ENCODE results near the gene ADAM15. TPM values are rescaled to one million over a fixed set of nuclear protein-coding genes. Genes with fewer than 3 reads are reported as not detected.

The ADAM15 gene
- total RNA-seq, 2 experiments from 2014 or later: 53.8 to 55.8 TPM

DNA sequence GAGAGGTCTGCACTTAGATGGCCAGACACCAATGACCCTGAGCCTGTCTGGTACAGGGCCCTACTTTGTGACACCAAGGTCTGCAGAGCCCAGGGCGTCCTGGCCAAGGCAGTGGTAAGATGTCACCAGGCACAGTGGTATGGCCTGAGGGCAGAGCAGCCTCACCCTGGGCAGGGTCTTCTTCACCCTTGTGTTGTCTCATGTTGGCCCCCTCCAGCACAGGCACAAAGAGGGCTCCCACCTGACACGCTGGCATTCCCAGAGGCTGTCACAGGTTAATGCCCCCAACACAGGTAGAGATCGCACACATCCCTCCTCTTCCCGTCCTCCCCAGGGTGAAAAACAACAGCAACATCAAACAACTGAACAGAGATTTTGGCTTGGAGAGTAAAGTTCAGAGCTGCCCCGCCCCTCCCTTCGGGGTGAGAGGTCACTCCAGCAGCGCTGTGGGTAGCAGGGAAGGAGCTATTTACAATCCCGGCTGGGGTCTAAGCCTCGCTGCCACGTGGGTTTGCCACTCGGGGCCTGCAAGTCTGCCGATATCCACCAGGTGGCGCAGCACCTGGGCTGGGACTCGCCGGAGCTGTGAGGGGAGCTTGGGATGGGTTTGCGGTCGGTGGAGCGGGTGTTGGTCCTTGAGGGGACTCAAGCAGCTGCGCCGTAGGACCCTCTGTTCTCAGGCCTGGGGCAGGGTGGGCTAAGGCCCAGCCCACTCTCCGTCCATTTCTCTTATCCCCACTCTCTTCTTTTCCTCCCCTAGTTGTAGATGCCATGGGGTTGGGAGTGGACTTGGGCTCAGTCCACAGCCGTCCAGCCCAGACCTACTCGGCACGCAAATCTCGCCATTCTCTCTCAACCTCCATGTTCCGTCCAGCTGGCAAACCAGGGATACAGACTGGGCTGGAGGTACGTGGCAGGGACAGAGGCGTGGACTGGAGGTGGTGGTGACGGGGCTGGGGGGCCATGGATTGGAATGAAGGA is 40.2 kb downstream of the ADAM15 start:
- H3K4me3 Mint-ChIP-seq: no peak overlapping the region
- peaks cover 5% of the 10 kb centered on the region for H3K4me1 Mint-ChIP-seq (ENCODE audit: low read depth)
- CTCF ChIA-PET: interaction anchor here (0.5 to 6.8 kb wide), 43 partner anchors 9 to 877 kb away, joined by 3 to 234 read pairs (median 4); partner anchors contain the start of genes ADAM15, EFNA4, KRTCAP2 and SHC1

GRCh38 chr1:155092131-155092530 is 41.0 kb downstream of the ADAM15 start:
- no peaks in the 10 kb centered on the region for H3K27me3 Mint-ChIP-seq (ENCODE audit: low read depth)
- CTCF ChIA-PET: interaction anchor here (0.5 to 6.8 kb wide), 25 partner anchors 8 to 877 kb away, joined by 3 to 234 read pairs (median 4); partner anchors contain the start of genes ADAM15, KRTCAP2, SHC1 and SLC50A1
- peaks cover 5% of the 10 kb centered on the region for H3K4me1 Mint-ChIP-seq (ENCODE audit: low read depth)
- intact Hi-C loops (cut with micrococcal nuclease): no loop called here
- no peaks in the 10 kb centered on the region for H3K9me3 Mint-ChIP-seq
- DNase-seq: no peak
- H3K27ac Mint-ChIP-seq: no peak overlapping the region
- H3K36me3 Mint-ChIP-seq (ENCODE audit: low read depth): no peaks in the 10 kb centered on the region
- H3K4me3 Mint-ChIP-seq: no peak overlapping the region

More for the DNA sequence above, 40.2 kb downstream of the ADAM15 start:
- Mint-ChIP-seq H3K27me3 (ENCODE audit: low read depth) (no peaks in the 10 kb centered on the region), H3K9me3 (no peaks in the 10 kb centered on the region), H3K36me3 (ENCODE audit: low read depth) (no peaks in the 10 kb centered on the region), H3K27ac (no peak overlapping the region)
- intact Hi-C loops (cut with micrococcal nuclease): loop anchor here (1.0 kb wide), 1 partner anchor 76 kb away; no protein-coding TSS in a partner anchor
- DNase-seq: peak; percentile 84

- peaks cover 5% of the 10 kb centered on the region for H3K4me1 Mint-ChIP-seq (ENCODE audit: low read depth)
- CTCF ChIA-PET: interaction anchor here (0.9 to 6.8 kb wide), 6 partner anchors 42 to 101 kb away, joined by 3 to 234 read pairs (median 12); partner anchors contain the start of genes KRTCAP2, SLC50A1 and TRIM46
- no peaks in the 10 kb centered on the region for H3K9me3 Mint-ChIP-seq
- intact Hi-C loops (cut with micrococcal nuclease): no loop called here
- H3K27me3 Mint-ChIP-seq (ENCODE audit: low read depth): no peaks in the 10 kb centered on the region
- no peak overlapping the region for H3K4me3 Mint-ChIP-seq
- no peak overlapping the region for H3K27ac Mint-ChIP-seq
- no peaks in the 10 kb centered on the region for H3K36me3 Mint-ChIP-seq (ENCODE audit: low read depth)
- no peak for DNase-seq
These were observed 41.5 kb downstream of the ADAM15 start for GRCh38 chr1:155092641-155093040.

DNA sequence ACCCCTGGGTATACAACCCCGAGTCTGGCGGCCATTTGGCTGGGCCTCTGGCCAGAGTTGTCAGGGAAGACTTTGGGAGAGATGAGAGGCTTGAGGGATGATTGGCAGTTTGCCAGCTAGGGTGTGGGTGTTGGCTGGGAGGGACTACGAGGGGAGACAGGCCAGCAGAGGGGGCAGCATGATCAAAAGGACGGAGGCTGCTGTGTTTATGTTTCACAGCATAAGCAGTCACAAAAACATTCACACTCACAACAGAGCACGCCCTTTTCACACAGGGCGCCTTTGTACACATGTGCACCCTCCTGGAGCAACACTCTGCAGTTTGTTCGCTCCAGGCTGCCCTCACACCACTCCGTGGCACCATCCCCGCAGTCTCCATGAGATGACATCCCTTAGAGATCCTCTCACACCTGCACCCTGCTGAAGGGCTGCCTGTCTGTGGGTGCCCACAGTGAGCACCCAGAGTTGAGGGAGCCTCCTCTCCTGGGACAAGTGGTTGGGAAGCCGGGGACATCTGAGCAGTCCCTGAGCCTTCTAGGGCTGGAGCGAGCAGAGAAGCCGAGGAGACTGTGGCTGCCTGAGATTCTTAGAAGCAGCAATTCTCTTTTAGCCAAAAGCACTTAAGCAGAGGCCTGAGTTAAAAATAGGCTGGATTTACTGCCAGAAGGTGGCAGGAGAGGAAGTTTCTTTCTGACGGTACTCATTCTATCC is 43.0 kb downstream of the ADAM15 start:
- CTCF ChIA-PET: interaction anchor here (1.9 to 6.8 kb wide), 3 partner anchors 55 to 78 kb away, joined by 5 to 234 read pairs (median 12); partner anchors contain the start of genes KRTCAP2 and TRIM46
- intact Hi-C loops (cut with micrococcal nuclease): loop anchor here (2.0 kb wide), 1 partner anchor 33 kb away; the partner anchor contains the start of gene EFNA1
- Mint-ChIP-seq H3K27ac (no peak overlapping the region), H3K4me3 (no peak overlapping the region), H3K4me1 (ENCODE audit: low read depth) (peaks cover 5% of the 10 kb centered on the region), H3K36me3 (ENCODE audit: low read depth) (no peaks in the 10 kb centered on the region), H3K27me3 (ENCODE audit: low read depth) (no peaks in the 10 kb centered on the region), H3K9me3 (no peaks in the 10 kb centered on the region)
- no peak for DNase-seq

GRCh38 chr1:155094622-155094948 is 43.5 kb downstream of the ADAM15 start:
- Mint-ChIP-seq H3K4me1 (ENCODE audit: low read depth) (peaks cover 5% of the 10 kb centered on the region), H3K9me3 (no peaks in the 10 kb centered on the region), H3K4me3 (no peak overlapping the region), H3K36me3 (ENCODE audit: low read depth) (no peaks in the 10 kb centered on the region), H3K27me3 (ENCODE audit: low read depth) (no peaks in the 10 kb centered on the region), H3K27ac (no peak overlapping the region)
- no peak for DNase-seq
- intact Hi-C loops (cut with micrococcal nuclease): loop anchor here (2.0 kb wide), 1 partner anchor 32 kb away; the partner anchor contains the start of gene EFNA1
- CTCF ChIA-PET: interaction anchor here (0.6 to 2.4 kb wide), 8 partner anchors 8 to 144 kb away, joined by 3 to 21 read pairs (median 4); partner anchors contain the start of gene KRTCAP2

GRCh38 chr1:155099331-155099730 is 48.2 kb downstream of the ADAM15 start:
- Mint-ChIP-seq H3K36me3 (ENCODE audit: low read depth) (no peaks in the 10 kb centered on the region), H3K4me1 (ENCODE audit: low read depth) (no peaks in the 10 kb centered on the region), H3K4me3 (no peak overlapping the region), H3K27me3 (ENCODE audit: low read depth) (no peaks in the 10 kb centered on the region), H3K9me3 (no peaks in the 10 kb centered on the region), H3K27ac (no peak overlapping the region)
- intact Hi-C loops (cut with micrococcal nuclease): no loop called here
- DNase-seq: no peak
- CTCF ChIA-PET: interaction anchor here (0.6 to 3.4 kb wide), 4 partner anchors 10 to 386 kb away, joined by 3 to 15 read pairs (median 8); partner anchors contain the start of genes KRTCAP2 and TRIM46

DNA sequence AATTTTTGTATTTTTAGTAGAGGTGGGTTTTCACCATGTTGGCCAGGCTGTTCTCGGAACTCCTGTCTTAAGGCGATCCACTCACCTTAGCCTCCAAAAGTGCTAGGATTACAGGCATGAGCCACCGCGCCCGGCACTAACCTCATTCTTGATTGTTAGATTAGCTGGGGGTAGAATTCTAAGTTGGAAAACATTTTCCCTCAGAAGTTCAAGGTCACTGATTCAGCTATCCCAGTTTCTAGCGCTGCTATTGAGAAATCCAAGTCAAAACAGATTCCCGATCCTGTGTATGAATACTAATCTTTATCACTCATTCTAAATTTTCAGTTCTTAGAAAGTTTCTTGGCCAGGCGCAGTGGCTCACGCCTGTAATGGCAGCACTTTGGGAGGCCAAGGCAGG is 52.2 kb downstream of the ADAM15 start:
- Mint-ChIP-seq H3K27ac (no peak overlapping the region), H3K4me3 (no peak overlapping the region), H3K36me3 (ENCODE audit: low read depth) (no peaks in the 10 kb centered on the region), H3K27me3 (ENCODE audit: low read depth) (no peaks in the 10 kb centered on the region), H3K4me1 (ENCODE audit: low read depth) (no peaks in the 10 kb centered on the region), H3K9me3 (no peaks in the 10 kb centered on the region)
- CTCF ChIA-PET: interaction anchor here (0.7 to 1.4 kb wide), 2 partner anchors 18 to 69 kb away, joined by 3 to 6 read pairs; partner anchors contain the start of gene KRTCAP2
- DNase-seq: no peak
- intact Hi-C loops (cut with micrococcal nuclease): no loop called here

DNA sequence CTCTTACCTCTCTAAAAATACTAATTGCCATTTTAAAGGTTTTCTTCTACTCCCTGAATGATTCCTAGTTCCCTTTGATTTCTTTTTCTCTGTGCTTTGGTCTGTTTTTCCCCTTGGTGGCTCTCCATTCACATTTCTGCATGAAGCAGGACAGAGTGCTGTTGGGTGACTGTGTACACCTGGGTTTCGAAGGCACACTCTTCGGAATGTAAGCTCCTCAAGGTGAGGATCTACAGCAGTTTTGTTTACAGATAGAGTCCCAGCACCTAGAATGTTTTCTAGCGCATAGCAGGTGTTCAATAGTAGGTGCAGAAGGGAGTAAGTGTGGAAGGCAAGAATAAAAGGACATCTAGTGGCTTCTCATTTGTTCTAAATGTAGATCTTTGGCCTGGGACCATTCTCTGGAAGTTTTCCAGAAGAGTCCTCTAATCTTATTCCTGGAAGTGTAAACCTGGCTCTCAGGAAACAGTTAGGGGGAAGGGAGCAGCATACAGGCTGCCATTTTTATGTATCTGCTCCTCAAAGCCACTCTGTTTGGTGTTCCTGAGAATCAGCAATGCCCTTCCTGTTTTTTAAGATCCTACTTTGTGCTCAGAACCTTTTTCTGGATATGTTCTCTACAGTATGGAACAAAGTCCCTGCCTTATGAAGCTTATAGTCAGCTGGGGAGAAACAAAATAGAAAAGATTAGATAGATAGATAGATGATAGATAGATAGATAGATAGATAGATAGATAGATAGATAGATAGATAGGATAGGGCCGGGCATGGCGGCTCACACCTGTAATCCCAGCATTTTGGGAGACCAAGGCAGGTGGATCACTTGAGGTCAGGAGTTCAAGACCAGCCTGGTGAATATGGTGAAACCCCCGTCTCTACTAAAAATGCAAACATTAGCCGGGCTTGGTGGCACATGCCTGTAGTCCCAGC is 53.8 kb downstream of the ADAM15 start:
- Mint-ChIP-seq H3K36me3 (ENCODE audit: low read depth) (no peaks in the 10 kb centered on the region), H3K4me3 (no peak overlapping the region), H3K27me3 (ENCODE audit: low read depth) (no peaks in the 10 kb centered on the region), H3K4me1 (ENCODE audit: low read depth) (no peaks in the 10 kb centered on the region), H3K27ac (no peak overlapping the region), H3K9me3 (no peaks in the 10 kb centered on the region)
- intact Hi-C loops (cut with micrococcal nuclease): no loop called here
- no peak for DNase-seq
- CTCF ChIA-PET: interaction anchor here (0.6 to 1.6 kb wide), 4 partner anchors 10 to 26 kb away, joined by 3 to 4 read pairs (median 3); no protein-coding TSS in a partner anchor

GRCh38 chr1:155105604-155106011 is 54.5 kb downstream of the ADAM15 start:
- no peak for DNase-seq
- Mint-ChIP-seq H3K4me1 (ENCODE audit: low read depth) (no peaks in the 10 kb centered on the region), H3K27me3 (ENCODE audit: low read depth) (no peaks in the 10 kb centered on the region), H3K27ac (no peak overlapping the region), H3K4me3 (no peak overlapping the region), H3K36me3 (ENCODE audit: low read depth) (no peaks in the 10 kb centered on the region), H3K9me3 (no peaks in the 10 kb centered on the region)
- intact Hi-C loops (cut with micrococcal nuclease): no loop called here
- CTCF ChIA-PET: interaction anchor here (0.6 to 1.6 kb wide), 5 partner anchors 10 to 472 kb away, joined by 3 to 4 read pairs (median 3); no protein-coding TSS in a partner anchor

DNA sequence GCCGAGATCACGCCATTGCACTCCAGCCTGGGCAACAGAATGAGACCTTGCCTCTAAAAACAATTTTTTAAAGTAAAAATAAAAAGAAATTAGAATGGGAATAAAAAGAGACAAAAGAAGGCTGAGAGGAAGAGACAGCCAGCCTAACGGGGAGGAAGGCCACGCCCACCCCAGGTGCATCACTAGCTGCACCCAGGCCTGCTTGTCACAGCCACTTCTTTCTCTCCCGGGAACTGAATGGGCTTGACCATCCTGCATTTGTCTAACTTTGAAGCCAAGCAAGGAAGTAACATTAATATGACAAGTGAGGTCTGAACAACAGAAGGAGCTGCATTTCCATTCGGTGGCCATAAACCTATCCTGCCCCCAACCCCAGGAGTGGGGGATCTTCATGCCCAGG is 55.7 kb downstream of the ADAM15 start:
- DNase-seq: no peak
- CTCF ChIA-PET: interaction anchor here (0.6 to 1.3 kb wide), 6 partner anchors 11 to 112 kb away, joined by 3 to 5 read pairs (median 3); no protein-coding TSS in a partner anchor
- intact Hi-C loops (cut with micrococcal nuclease): no loop called here
- no peak overlapping the region for H3K27ac Mint-ChIP-seq
- no peaks in the 10 kb centered on the region for H3K36me3 Mint-ChIP-seq (ENCODE audit: low read depth)
- no peak overlapping the region for H3K4me3 Mint-ChIP-seq
- H3K27me3 Mint-ChIP-seq (ENCODE audit: low read depth): no peaks in the 10 kb centered on the region
- H3K4me1 Mint-ChIP-seq (ENCODE audit: low read depth): no peaks in the 10 kb centered on the region
- H3K9me3 Mint-ChIP-seq: no peaks in the 10 kb centered on the region

Measured in activated naive CD4-positive, alpha-beta T cell treated with anti-CD3 and anti-CD28 coated beads for 36 hours (primary cell).